IMR-90 (cell line): ENCODE results near the gene AMACR. TPM values are rescaled to one million over a fixed set of nuclear protein-coding genes. Genes with fewer than 3 reads are reported as not detected.

Experiments used
- ATAC-seq: fragments of 200-7000 bp; cut with Tn5 transposase; 2 replicates; pipeline ENCODE4 v1.9.1; 2020; ENCODE audit warnings: low read depth, mild to moderate bottlenecking, moderate library complexity
- BruUV-seq: library from RNA; stranded (reverse); fragments of 400-500 nt; replicated peaks from 2 replicates; lab custom pipeline; 2021; lab: Mats Ljungman, UMichigan
- CTCF ChIA-PET: fragments of 300-600 bp; formaldehyde crosslinking; extraction: SDS; loops from one replicate; lab custom pipeline; 2021; ENCODE audit warnings: antibody characterized with exemption; lab: Yijun Ruan, JAX
- POLR2A ChIA-PET: fragments of 300-600 bp; sonication (Branson Sonifier 250); formaldehyde crosslinking; loops from one replicate; lab custom pipeline; 2022; ENCODE audit warnings: antibody characterized with exemption; ENCODE audit not compliant: unreplicated experiment; lab: Charles Lee
- DNase-seq: peaks from one replicate; pipeline ENCODE4 v3.0.0; 2013
- H2AFZ ChIP-seq: replicated peaks from 2 replicates; pipeline ENCODE3; 2013; ENCODE audit warnings: low read length, mild to moderate bottlenecking; ENCODE audit not compliant: poor library complexity
- H2AK5ac ChIP-seq: 2 replicates; pipeline ENCODE4 v1.6.1; 2013; ENCODE audit warnings: low read depth, low read length, inconsistent platforms
- H2AK9ac ChIP-seq: replicated peaks from 2 replicates; pipeline ENCODE3; 2013; ENCODE audit warnings: mild to moderate bottlenecking, low read depth, low read length, moderate library complexity; ENCODE audit not compliant: poor library complexity
- H2BK120ac ChIP-seq: 2 replicates; pipeline ENCODE4 v1.6.1; 2013; ENCODE audit warnings: low read depth, low read length, inconsistent platforms
- H2BK15ac ChIP-seq: 3 replicates; pipeline ENCODE4 v1.6.1; 2013; ENCODE audit warnings: low read depth, low read length, inconsistent platforms
- H2BK20ac ChIP-seq: 2 replicates; pipeline ENCODE4 v1.6.1; 2013; ENCODE audit warnings: low read depth, mild to moderate bottlenecking, inconsistent platforms, low read length, moderate library complexity
- H2BK5ac ChIP-seq: 2 replicates; pipeline ENCODE4 v1.6.1; 2013; ENCODE audit warnings: mild to moderate bottlenecking, low read depth, low read length, inconsistent platforms; ENCODE audit not compliant: poor library complexity, severe bottlenecking
- H3K14ac ChIP-seq: replicated peaks from 2 replicates; pipeline ENCODE4 v1.6.1; 2013; ENCODE audit warnings: low read depth, low read length, inconsistent platforms
- H3K18ac ChIP-seq: 2 replicates; pipeline ENCODE4 v1.6.1; 2013; ENCODE audit warnings: low read depth, low read length, control low read depth
- H3K23ac ChIP-seq: 2 replicates; pipeline ENCODE4 v1.6.1; 2013; ENCODE audit warnings: low read depth, low read length, inconsistent platforms
- H3K27ac ChIP-seq: 2 replicates; pipeline ENCODE4 v1.5.1; 2013; ENCODE audit warnings: mild to moderate bottlenecking, control low read depth, low read length; ENCODE audit not compliant: insufficient read depth
- H3K27me3 ChIP-seq: 2 replicates; pipeline ENCODE4 v1.6.1; 2013; ENCODE audit warnings: low read length; ENCODE audit not compliant: control insufficient read depth, insufficient read depth
- H3K36me3 ChIP-seq: 2 replicates; pipeline ENCODE4 v1.6.1; 2013; ENCODE audit warnings: low read length, mixed read lengths; ENCODE audit not compliant: control insufficient read depth, insufficient read depth
- H3K4ac ChIP-seq: 2 replicates; pipeline ENCODE4 v1.6.1; 2013; ENCODE audit warnings: low read depth, low read length, inconsistent platforms
- H3K4me1 ChIP-seq: 2 replicates; pipeline ENCODE4 v1.6.1; 2013; ENCODE audit warnings: low read length, mixed read lengths; ENCODE audit not compliant: control insufficient read depth, insufficient read depth
- H3K4me2 ChIP-seq: 2 replicates; pipeline ENCODE4 v1.6.1; 2013; ENCODE audit warnings: low read depth, mild to moderate bottlenecking, control low read depth, low read length, moderate library complexity
- H3K4me3 ChIP-seq: 2 replicates; pipeline ENCODE4 v1.5.1; 2013; ENCODE audit warnings: low read depth, mild to moderate bottlenecking, control low read depth, low read length, moderate library complexity; ENCODE audit not compliant: insufficient read depth
- H3K56ac ChIP-seq: 2 replicates; pipeline ENCODE4 v1.6.1; 2013; ENCODE audit warnings: low read length, inconsistent platforms; ENCODE audit not compliant: insufficient read depth; ENCODE audit errors: extremely low read depth
- H3K79me1 ChIP-seq, 2 experiments: 2 replicates each; pipeline ENCODE4 v1.6.1; 2013; ENCODE audit warnings: low read length in 2 of 2, inconsistent platforms in 1 of 2, low read depth in 1 of 2
- H3K9ac ChIP-seq: 2 replicates; pipeline ENCODE4 v1.6.1; 2013; ENCODE audit warnings: low read depth, low read length, control low read depth
- H3K9me1 ChIP-seq: 2 replicates; pipeline ENCODE4 v1.6.1; 2013; ENCODE audit warnings: low read length, inconsistent platforms; ENCODE audit not compliant: insufficient read depth
- H3K9me3 ChIP-seq: 2 replicates; pipeline ENCODE4 v1.6.1; 2013; ENCODE audit warnings: low read length; ENCODE audit not compliant: control insufficient read depth, insufficient read depth
- H4K20me1 ChIP-seq: 2 replicates; pipeline ENCODE4 v1.6.1; 2013; ENCODE audit warnings: low read length, inconsistent platforms; ENCODE audit not compliant: insufficient read depth
- H4K5ac ChIP-seq: 2 replicates; pipeline ENCODE4 v1.6.1; 2013; ENCODE audit warnings: mild to moderate bottlenecking, low read depth, low read length, control low read depth
- H4K8ac ChIP-seq, 2 experiments: 2 replicates each; pipeline ENCODE4 v1.6.1; 2013; ENCODE audit warnings: low read depth in 2 of 2, low read length in 2 of 2, control low read depth in 1 of 2, inconsistent platforms in 1 of 2
- H4K91ac ChIP-seq: 2 replicates; pipeline ENCODE4 v1.6.1; 2013; ENCODE audit warnings: low read depth, low read length, inconsistent platforms; ENCODE audit not compliant: insufficient read depth
- BHLHE40 ChIP-seq: fragments of 150-350 bp; IDR thresholded peaks from 2 replicates; pipeline ENCODE4 v1.6.1; 2016; ENCODE audit warnings: mild to moderate bottlenecking, low read depth, low read length
- CHD1 ChIP-seq: IDR thresholded peaks from 2 replicates; pipeline ENCODE4 v1.6.1; 2012; ENCODE audit warnings: low read depth, low read length, improper control_type of control experiment
- CTCF ChIP-seq: conservative IDR thresholded peaks from 2 replicates; pipeline ENCODE4 v1.5.1; 2012; ENCODE audit warnings: mild to moderate bottlenecking, low read depth, low read length, improper control_type of control experiment
- ELK1 ChIP-seq: fragments of 150-350 bp; IDR thresholded peaks from 2 replicates; pipeline ENCODE4 v1.6.1; 2016; ENCODE audit warnings: low read depth, mild to moderate bottlenecking, low read length, moderate library complexity, borderline replicate concordance
- FOS ChIP-seq: fragments of 150-350 bp; IDR thresholded peaks from 2 replicates; pipeline ENCODE4 v1.6.1; 2016; ENCODE audit warnings: low read depth, low read length
- MAFK ChIP-seq: IDR thresholded peaks from 2 replicates; pipeline ENCODE4 v1.6.1; 2012; ENCODE audit warnings: low read depth, low read length, improper control_type of control experiment
- MAZ ChIP-seq: IDR thresholded peaks from 2 replicates; pipeline ENCODE4 v1.6.1; 2012; ENCODE audit warnings: low read depth, mild to moderate bottlenecking, low read length, improper control_type of control experiment, moderate library complexity, borderline replicate concordance
- MXI1 ChIP-seq: IDR thresholded peaks from 2 replicates; pipeline ENCODE4 v1.6.1; 2012; ENCODE audit warnings: low read depth, mild to moderate bottlenecking, low read length, moderate library complexity, borderline replicate concordance
- RAD21 ChIP-seq: IDR thresholded peaks from 2 replicates; pipeline ENCODE4 v1.6.1; 2012; ENCODE audit warnings: low read length, improper control_type of control experiment
- RCOR1 ChIP-seq: IDR thresholded peaks from 2 replicates; pipeline ENCODE4 v1.6.1; 2012; ENCODE audit warnings: mild to moderate bottlenecking, low read length, improper control_type of control experiment; ENCODE audit not compliant: insufficient replicate concordance
- RFX5 ChIP-seq: IDR thresholded peaks from 2 replicates; pipeline ENCODE4 v1.8.0; 2012; ENCODE audit warnings: low read depth, mild to moderate bottlenecking, low read length, moderate library complexity
- SMC3 ChIP-seq: fragments of 150-350 bp; IDR thresholded peaks from 2 replicates; pipeline ENCODE4 v1.6.1; 2016; ENCODE audit warnings: low read depth, mild to moderate bottlenecking, antibody characterized with exemption, low read length, moderate library complexity
- USF2 ChIP-seq: fragments of 150-350 bp; IDR thresholded peaks from 2 replicates; pipeline ENCODE4 v1.6.1; 2017; ENCODE audit warnings: mild to moderate bottlenecking, antibody characterized with exemption, low read length, low read depth
- WGBS, 2 experiments: methylation state at CpG; one replicate each; pipeline versions ENCODE4 v1.1.5 to v1.1.7; 2013; ENCODE audit warnings: missing lambda C conversion rate in 2 of 2; ENCODE audit not compliant: insufficient read length in 1 of 2; ENCODE audit errors: extremely low coverage in 2 of 2; 5-methylcytosine and 5-hydroxymethylcytosine counted together
- dilution Hi-C: fragments of 300-500 bp; cut with HindIII; formaldehyde crosslinking; loops from one replicate; pipeline ENCODE4 v1.14.3; 2018; ENCODE audit warnings: low sequenced_read_pairs; ENCODE audit not compliant: unreplicated experiment
- in situ Hi-C: fragments of 300-500 bp; cut with MboI; formaldehyde crosslinking; loops from 3 replicates; pipeline ENCODE4 v1.14.3; 2019; ENCODE audit warnings: low sequenced_read_pairs, inconsistent platforms, mixed read lengths
- intact Hi-C: fragments of 100-400 bp; cut with micrococcal nuclease; formaldehyde crosslinking; loops from 2 replicates; pipeline ENCODE4 v1.10.0; 2022
- polyA plus RNA-seq, 3 experiments: library from polyadenylated mRNA; depleted of rRNA; stranded (reverse); fragments of >200 nt; gene quantifications; 2 replicates each; pipeline ENCODE4 v1.2.3, GENCODE V29; 2012; ENCODE audit warnings: low replicate concordance in 1 of 3
- total RNA-seq: library from RNA; depleted of rRNA; stranded (reverse); fragments of >200 nt; gene quantifications from 2 replicates; pipeline ENCODE4 v1.2.3, GENCODE V29; 2012

AMACR gene
- total and polyA plus RNA-seq, 2 of the 4 experiments (the other 2 are of a cell fraction): 8.2 to 12.9 TPM

- Histone ChIP-seq H2AK5ac (no peak overlapping the region), H4K5ac (no peak overlapping the region), H3K23ac (no peak overlapping the region), H3K4ac (no peak overlapping the region), H2BK20ac (no peak overlapping the region), H2AK9ac (no peak overlapping the region), H4K8ac (no peak overlapping the region), H2AFZ (no peak overlapping the region), H3K9me3 (no peaks in the 10 kb centered on the region), H3K36me3 (no peaks in the 10 kb centered on the region), H3K4me3 (no peak overlapping the region), H4K91ac (no peak overlapping the region), H3K4me2 (no peak overlapping the region), H3K4me1 (no peaks in the 10 kb centered on the region), H2BK15ac (no peak overlapping the region), H3K56ac (no peak overlapping the region), H3K79me1 (no peaks in the 10 kb centered on the region), H3K9me1 (no peaks in the 10 kb centered on the region; the same call in 1 of the 2 replicates), H4K20me1 (no peaks in the 10 kb centered on the region), H3K9ac (no peak overlapping the region), H3K27ac (no peak overlapping the region), H3K18ac (no peak overlapping the region), H3K27me3 (no peaks in the 10 kb centered on the region), H2BK5ac (no peak overlapping the region), H2BK120ac (no peak overlapping the region), H3K14ac (no peak overlapping the region; the same call in 1 of the 2 replicates)
- TF ChIP-seq USF2 (no peak), RAD21 (no peak), ELK1 (no peak), MXI1 (no peak), SMC3 (no peak), CHD1 (no peak), MAZ (no peak), BHLHE40 (no peak), RCOR1 (no peak), MAFK (no peak), FOS (no peak), CTCF (no peak), RFX5 (no peak)
- ChIA-PET POLR2A (no interaction called here), CTCF (no interaction called here)
- no CpG with 5 or more reads among the region's 4 CpGs for WGBS, 2 experiments
- intact Hi-C loops: no loop called here
- dilution Hi-C loops: no loop called here
- in situ Hi-C loops: no loop called here
- ATAC-seq (no peak), DNase-seq (no peak)
- no TSS peak for BruUV-seq
These were observed 26.9 kb upstream of the AMACR start for GRCh38 chr5:34034534-34035327.
